HEK293 (cell line): ENCODE results near the gene VPS13D.

Experiments used
- CTCF ChIA-PET: fragments of 350-600 bp; formaldehyde crosslinking; extraction: SDS; loops from one replicate; lab custom pipeline; 2021; ENCODE audit warnings: antibody characterized with exemption; lab: Yijun Ruan, JAX
- POLR2A ChIA-PET: fragments of 300-600 bp; formaldehyde crosslinking; extraction: SDS; loops from one replicate; lab custom pipeline; 2020; ENCODE audit warnings: antibody characterized with exemption, inconsistent platforms; lab: Yijun Ruan, JAX
- H3K27ac ChIP-seq: fragments of 200-500 bp; sonication (Bioruptor generic); 2 replicates; pipeline ENCODE4 v1.5.1; 2014; ENCODE audit warnings: low read depth, low read length, control low read depth, inconsistent platforms; ENCODE audit errors: extremely low read depth
- H3K36me3 ChIP-seq, 2 experiments: fragments of 200-500 bp in 1 of 2; sonication (Bioruptor generic) in 1 of 2; 1 replicate in 1 of 2; 2 replicates in 1 of 2; pipeline ENCODE4 v1.5.1; 2014 to 2017; ENCODE audit warnings: inconsistent platforms in 2 of 2, low read length in 2 of 2; ENCODE audit not compliant: control insufficient read depth in 2 of 2, insufficient read depth in 1 of 2
- H3K4me1 ChIP-seq: fragments of 200-500 bp; sonication (Bioruptor generic); 2 replicates; pipeline ENCODE4 v1.5.1; 2014; ENCODE audit warnings: mild to moderate bottlenecking, low read length, inconsistent platforms; ENCODE audit not compliant: control insufficient read depth, insufficient read depth
- H3K4me3 ChIP-seq: 2 replicates; pipeline ENCODE4 v1.5.1; 2011; ENCODE audit warnings: low read depth, mild to moderate bottlenecking, control low read depth, low read length, moderate library complexity
- H3K9me3 ChIP-seq: fragments of 200-500 bp; sonication (Bioruptor generic); 2 replicates; pipeline ENCODE4 v1.5.1; 2014; ENCODE audit warnings: low read depth, low read length, inconsistent platforms; ENCODE audit not compliant: control insufficient read depth, insufficient read depth
- AEBP2 ChIP-seq: fragments of 450-650 bp; formaldehyde crosslinking; IDR thresholded peaks from 2 replicates; pipeline ENCODE4 v1.5.1; 2016; ENCODE audit warnings: missing biosample characterization, missing genetic modification characterization, borderline replicate concordance
- GFI1B ChIP-seq: fragments of 450-650 bp; formaldehyde crosslinking; IDR thresholded peaks from 2 replicates; pipeline ENCODE4 v1.5.1; 2016; ENCODE audit warnings: missing biosample characterization, missing genetic modification characterization
- HOXA7 ChIP-seq: sonication (generic); formaldehyde crosslinking; IDR thresholded peaks from 2 replicates; pipeline ENCODE4 v1.8.1; 2022; ENCODE audit warnings: missing genetic modification reagents, borderline replicate concordance
- KLF17 ChIP-seq: fragments of 450-650 bp; formaldehyde crosslinking; IDR thresholded peaks from 2 replicates; pipeline ENCODE4 v1.5.1; 2016; ENCODE audit warnings: missing biosample characterization, missing genetic modification characterization
- OVOL3 ChIP-seq: fragments of 450-650 bp; formaldehyde crosslinking; IDR thresholded peaks from 2 replicates; pipeline ENCODE4 v1.5.1; 2016; ENCODE audit warnings: missing biosample characterization, missing genetic modification characterization
- PRDM6 ChIP-seq: fragments of 450-650 bp; formaldehyde crosslinking; IDR thresholded peaks from 2 replicates; pipeline ENCODE4 v1.5.1; 2017; ENCODE audit warnings: missing biosample characterization, missing genetic modification characterization
- REST ChIP-seq: fragments of 450-650 bp; formaldehyde crosslinking; IDR thresholded peaks from 2 replicates; pipeline ENCODE4 v1.5.1; 2016; ENCODE audit warnings: missing biosample characterization, missing genetic modification characterization
- SETDB1 ChIP-seq: IDR thresholded peaks from one replicate; pipeline ENCODE4 v1.6.1; 2017; ENCODE audit warnings: mild to moderate bottlenecking, low read length, moderate library complexity, mixed read lengths; ENCODE audit not compliant: insufficient read length
- SP7 ChIP-seq: fragments of 450-650 bp; formaldehyde crosslinking; IDR thresholded peaks from 2 replicates; pipeline ENCODE4 v1.5.1; 2016; ENCODE audit warnings: missing biosample characterization, missing genetic modification characterization
- TCF7L2 ChIP-seq: IDR thresholded peaks from 2 replicates; pipeline ENCODE4 v1.6.1; 2011; ENCODE audit warnings: low read depth, mild to moderate bottlenecking, inconsistent platforms, low read length, moderate library complexity, borderline replicate concordance
- ZBTB49 ChIP-seq: fragments of 450-650 bp; formaldehyde crosslinking; IDR thresholded peaks from 2 replicates; pipeline ENCODE4 v1.5.1; 2016; ENCODE audit warnings: missing biosample characterization, missing genetic modification characterization, low read depth
- ZIC2 ChIP-seq: fragments of 450-650 bp; formaldehyde crosslinking; IDR thresholded peaks from 2 replicates; pipeline ENCODE4 v1.5.1; 2016; ENCODE audit warnings: missing biosample characterization, missing genetic modification characterization
- ZNF114 ChIP-seq: fragments of 450-650 bp; formaldehyde crosslinking; IDR thresholded peaks from 2 replicates; pipeline ENCODE4 v1.5.0; 2017; ENCODE audit warnings: missing biosample characterization, missing genetic modification characterization
- ZNF133 ChIP-seq: fragments of 450-650 bp; formaldehyde crosslinking; IDR thresholded peaks from 2 replicates; pipeline ENCODE4 v1.5.1; 2016; ENCODE audit warnings: missing biosample characterization, missing genetic modification characterization
- ZNF2 ChIP-seq: fragments of 450-650 bp; formaldehyde crosslinking; IDR thresholded peaks from 2 replicates; pipeline ENCODE4 v1.5.1; 2016; ENCODE audit warnings: missing biosample characterization, missing genetic modification characterization
- ZNF48 ChIP-seq: fragments of 450-650 bp; formaldehyde crosslinking; IDR thresholded peaks from 2 replicates; pipeline ENCODE4 v1.5.1; 2016; ENCODE audit warnings: missing biosample characterization, missing genetic modification characterization
- ZNF549 ChIP-seq: fragments of 450-650 bp; IDR thresholded peaks from 2 replicates; pipeline ENCODE4 v1.5.1; 2018; ENCODE audit warnings: missing biosample characterization, missing genetic modification characterization, mild to moderate bottlenecking, inconsistent platforms, moderate library complexity
- ZNF558 ChIP-seq: fragments of 450-650 bp; formaldehyde crosslinking; IDR thresholded peaks from 2 replicates; pipeline ENCODE4 v1.5.1; 2016; ENCODE audit warnings: missing biosample characterization, missing genetic modification characterization
- ZNF660 ChIP-seq: fragments of 450-650 bp; IDR thresholded peaks from 2 replicates; pipeline ENCODE4 v1.5.1; 2018; ENCODE audit warnings: missing biosample characterization, mild to moderate bottlenecking, missing genetic modification characterization
- ZNF664 ChIP-seq: fragments of 450-650 bp; formaldehyde crosslinking; IDR thresholded peaks from 2 replicates; pipeline ENCODE4 v1.5.1; 2016; ENCODE audit warnings: missing biosample characterization, missing genetic modification characterization
- ZNF791 ChIP-seq: fragments of 450-650 bp; formaldehyde crosslinking; IDR thresholded peaks from 2 replicates; pipeline ENCODE4 v1.5.1; 2016; ENCODE audit warnings: missing biosample characterization, missing genetic modification characterization
- ZNF837 ChIP-seq: fragments of 450-650 bp; formaldehyde crosslinking; IDR thresholded peaks from 2 replicates; pipeline ENCODE4 v1.5.1; 2016; ENCODE audit warnings: missing biosample characterization, missing genetic modification characterization

The VPS13D gene

GRCh38 chr1:12447849-12448312, 218.1 kb downstream of the VPS13D start:
- POLR2A ChIA-PET, result no interaction called here
- TF ChIP-seq ZIC2 (tag by site-specific recombination), result peak; percentile 41
- no peak for TF ChIP-seq REST
- TF ChIP-seq PRDM6 (tag by site-specific recombination), result peak; percentile 38; the same call in 1 of the 2 replicates
- TF ChIP-seq GFI1B (tag by site-specific recombination), result 0 out of 2 replicates have a peak, but pooled peaks have one; percentile 34
- peak; percentile 32; the same call in 1 of the 2 replicates for TF ChIP-seq SP7 (tag by site-specific recombination)
- no peak for TF ChIP-seq ZNF837
- no peak for TF ChIP-seq AEBP2 (tag by site-specific recombination)
- TF ChIP-seq, all 188 proteins: peak for 4
- CTCF ChIA-PET, result no interaction called here
- Histone ChIP-seq H3K4me3 (no peak overlapping the region), H3K9me3 (no peaks in the 10 kb centered on the region), H3K4me1 (peaks cover 4% of the 10 kb centered on the region; the same call in 1 of the 2 replicates), H3K36me3 (peaks cover 0 to 8% of the 10 kb centered on the region in 2 experiments; a peak in 1 of 3 replicates), H3K27ac (no peak overlapping the region)

- no peak overlapping the region for H3K4me3 ChIP-seq
- H3K27ac ChIP-seq, result no peak overlapping the region
- no peaks in the 10 kb centered on the region for H3K9me3 ChIP-seq
- ChIA-PET CTCF (no interaction called here), POLR2A (no interaction called here)
- peaks cover 0 to 8% of the 10 kb centered on the region in 2 experiments; a peak in 1 of 3 replicates for H3K36me3 ChIP-seq
- TF ChIP-seq GFI1B (tag by site-specific recombination) (no peak), ZNF549 (no peak), ZBTB49 (tag by site-specific recombination) (no peak), ZNF133 (no peak), ZNF2 (tag by site-specific recombination) (no peak), ZNF664 (tag by site-specific recombination) (no peak), ZNF660 (no peak), HOXA7 (CRISPR knock-in tag) (no peak), ZNF48 (tag by site-specific recombination) (no peak), ZNF558 (no peak), ZNF791 (tag by site-specific recombination) (no peak), OVOL3 (no peak), TCF7L2 (no peak), ZNF114 (no peak), KLF17 (tag by site-specific recombination) (no peak), SETDB1 (no peak)
- peaks cover 5% of the 10 kb centered on the region; the same call in 1 of the 2 replicates for H3K4me1 ChIP-seq
Observed at GRCh38 chr1:12448746-12449177, 218.9 kb downstream of the VPS13D start.
